AG09319 (cell line): Measurements from ENCODE around the gene MAP7D3.
"Not testable (repeated sequence)": the region's sequence is repeated elsewhere in the genome, so short reads cannot be mapped to it uniquely, and the experiment has no call there.

Experiments used
- DNase-seq: peaks from one replicate; pipeline ENCODE4 v3.0.0-alpha.2; 2010; ENCODE audit warnings: low read depth; ENCODE audit errors: extremely low read depth
- TF ChIP-seq, protein P1 (sequence below): IDR thresholded peaks from 2 replicates; pipeline ENCODE4 v1.5.1; 2011; ENCODE audit warnings: low read depth, mild to moderate bottlenecking, inconsistent platforms, low read length, moderate library complexity

MAP7D3 gene, protein sequence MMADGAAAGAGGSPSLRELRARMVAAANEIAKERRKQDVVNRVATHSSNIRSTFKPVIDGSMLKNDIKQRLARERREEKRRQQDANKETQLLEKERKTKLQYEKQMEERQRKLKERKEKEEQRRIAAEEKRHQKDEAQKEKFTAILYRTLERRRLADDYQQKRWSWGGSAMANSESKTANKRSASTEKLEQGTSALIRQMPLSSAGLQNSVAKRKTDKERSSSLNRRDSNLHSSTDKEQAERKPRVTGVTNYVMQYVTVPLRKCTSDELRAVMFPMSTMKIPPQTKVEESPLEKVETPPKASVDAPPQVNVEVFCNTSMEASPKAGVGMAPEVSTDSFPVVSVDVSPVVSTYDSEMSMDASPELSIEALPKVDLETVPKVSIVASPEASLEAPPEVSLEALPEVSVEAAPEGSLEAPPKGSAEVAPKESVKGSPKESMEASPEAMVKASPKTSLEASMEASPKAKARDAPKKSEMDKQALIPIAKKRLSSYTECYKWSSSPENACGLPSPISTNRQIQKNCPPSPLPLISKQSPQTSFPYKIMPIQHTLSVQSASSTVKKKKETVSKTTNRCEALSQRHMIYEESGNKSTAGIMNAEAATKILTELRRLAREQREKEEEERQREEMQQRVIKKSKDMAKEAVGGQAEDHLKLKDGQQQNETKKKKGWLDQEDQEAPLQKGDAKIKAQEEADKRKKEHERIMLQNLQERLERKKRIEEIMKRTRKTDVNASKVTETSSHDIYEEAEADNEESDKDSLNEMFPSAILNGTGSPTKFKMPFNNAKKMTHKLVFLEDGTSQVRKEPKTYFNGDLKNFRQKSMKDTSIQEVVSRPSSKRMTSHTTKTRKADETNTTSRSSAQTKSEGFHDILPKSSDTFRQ

DNA sequence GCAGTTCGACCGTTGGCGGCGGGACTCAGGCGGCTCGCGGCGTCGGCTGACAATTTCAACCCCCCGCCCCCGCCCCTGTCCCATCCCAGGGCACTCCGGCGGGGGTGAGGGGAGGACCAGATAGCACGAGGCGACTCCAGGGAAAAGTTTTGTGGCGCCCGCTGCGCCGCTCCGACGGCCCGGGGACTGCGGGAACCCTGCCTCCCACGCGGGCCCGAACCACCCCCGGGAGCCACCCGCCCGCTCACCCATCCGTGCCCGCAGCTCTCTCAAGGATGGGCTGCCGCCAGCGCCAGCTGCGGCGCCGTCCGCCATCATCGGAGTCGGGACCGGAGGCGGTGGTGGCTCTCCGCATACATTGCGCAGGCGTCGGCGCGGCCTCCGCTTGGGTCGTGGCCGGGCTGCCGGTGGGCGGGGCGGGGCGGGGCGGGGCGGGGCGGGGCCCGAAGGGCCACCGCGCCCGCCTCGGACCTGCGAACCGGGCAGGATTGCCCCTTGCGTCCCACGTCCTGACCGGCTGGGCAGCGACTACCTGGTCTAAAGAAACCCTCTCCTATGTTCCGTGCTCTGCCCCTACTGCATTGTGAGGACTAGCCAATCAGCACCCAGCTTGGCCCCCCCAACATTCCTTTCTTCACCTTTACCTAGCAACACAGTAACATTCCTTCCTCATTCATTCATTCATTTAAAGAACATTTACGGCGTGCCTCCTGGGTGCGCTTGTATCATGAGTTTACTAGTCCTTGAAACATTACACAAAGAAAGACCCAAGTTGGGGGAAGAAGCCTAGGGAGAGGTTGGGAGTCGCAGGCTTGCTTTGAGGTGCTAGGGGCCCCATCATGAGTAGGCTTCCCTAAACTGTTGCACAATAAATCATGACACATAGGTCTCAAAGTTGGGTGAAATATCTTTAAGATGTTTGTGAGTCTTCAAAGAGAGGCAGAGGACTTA is at the start of gene MAP7D3:
TSS of gene MAP7D3 (minus strand) at position 360 of the 951 bp plus-strand sequence. CDS start at position 318, 42 bp downstream.
- DNase-seq: no peak

DNA sequence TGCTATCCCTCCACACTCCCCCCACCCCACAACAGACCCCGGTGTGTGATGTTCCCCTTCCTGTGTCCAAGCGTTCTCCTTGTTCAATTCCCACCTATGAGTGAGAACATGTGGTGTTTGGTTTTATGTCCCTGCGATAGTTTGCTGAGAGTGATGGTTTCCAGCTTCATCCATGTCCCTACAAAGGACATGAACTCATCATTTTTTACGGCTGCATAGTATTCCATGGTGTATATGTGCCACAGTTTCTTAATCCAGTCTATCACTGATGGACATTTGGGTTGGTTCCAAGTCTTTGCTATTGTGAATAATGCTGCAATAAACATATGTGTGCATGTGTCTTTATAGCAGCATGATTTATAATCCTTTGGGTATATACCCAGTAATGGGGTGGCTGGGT is 49.5 kb upstream of the MAP7D3 start, which contains the start of gene ADGRG4:
TSS of gene ADGRG4 (plus strand) at position 243 of the 400 bp plus-strand sequence. CDS start 7,815 bp downstream, outside the sequence.
- DNase-seq: not testable (repeated sequence)

More for the DNA sequence above, at the start of gene MAP7D3:
- TF ChIP-seq, protein P1, sequence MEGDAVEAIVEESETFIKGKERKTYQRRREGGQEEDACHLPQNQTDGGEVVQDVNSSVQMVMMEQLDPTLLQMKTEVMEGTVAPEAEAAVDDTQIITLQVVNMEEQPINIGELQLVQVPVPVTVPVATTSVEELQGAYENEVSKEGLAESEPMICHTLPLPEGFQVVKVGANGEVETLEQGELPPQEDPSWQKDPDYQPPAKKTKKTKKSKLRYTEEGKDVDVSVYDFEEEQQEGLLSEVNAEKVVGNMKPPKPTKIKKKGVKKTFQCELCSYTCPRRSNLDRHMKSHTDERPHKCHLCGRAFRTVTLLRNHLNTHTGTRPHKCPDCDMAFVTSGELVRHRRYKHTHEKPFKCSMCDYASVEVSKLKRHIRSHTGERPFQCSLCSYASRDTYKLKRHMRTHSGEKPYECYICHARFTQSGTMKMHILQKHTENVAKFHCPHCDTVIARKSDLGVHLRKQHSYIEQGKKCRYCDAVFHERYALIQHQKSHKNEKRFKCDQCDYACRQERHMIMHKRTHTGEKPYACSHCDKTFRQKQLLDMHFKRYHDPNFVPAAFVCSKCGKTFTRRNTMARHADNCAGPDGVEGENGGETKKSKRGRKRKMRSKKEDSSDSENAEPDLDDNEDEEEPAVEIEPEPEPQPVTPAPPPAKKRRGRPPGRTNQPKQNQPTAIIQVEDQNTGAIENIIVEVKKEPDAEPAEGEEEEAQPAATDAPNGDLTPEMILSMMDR: no peak

DNA sequence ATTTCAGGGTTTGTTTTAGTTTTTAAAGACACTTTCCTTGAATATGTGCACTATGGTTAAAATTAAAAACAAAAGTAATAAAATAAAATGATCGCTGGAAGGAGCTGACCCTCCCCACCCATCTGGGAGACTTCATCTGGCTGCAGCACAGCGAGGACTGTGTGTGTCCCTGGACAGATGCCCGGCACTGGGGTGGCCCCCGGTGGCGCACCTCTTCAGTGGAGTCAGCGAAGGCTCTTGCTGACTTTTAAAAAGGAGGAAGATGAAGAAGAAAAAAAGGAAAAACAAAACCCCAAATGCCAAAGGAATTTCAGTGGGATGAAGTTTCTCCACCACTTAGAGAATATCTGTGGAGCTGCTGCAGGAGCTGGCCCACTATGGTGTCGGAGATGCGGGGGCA is 44.2 kb upstream of the MAP7D3 start:
- TF ChIP-seq, protein P1: no peak
- DNase-seq: no peak

DNA sequence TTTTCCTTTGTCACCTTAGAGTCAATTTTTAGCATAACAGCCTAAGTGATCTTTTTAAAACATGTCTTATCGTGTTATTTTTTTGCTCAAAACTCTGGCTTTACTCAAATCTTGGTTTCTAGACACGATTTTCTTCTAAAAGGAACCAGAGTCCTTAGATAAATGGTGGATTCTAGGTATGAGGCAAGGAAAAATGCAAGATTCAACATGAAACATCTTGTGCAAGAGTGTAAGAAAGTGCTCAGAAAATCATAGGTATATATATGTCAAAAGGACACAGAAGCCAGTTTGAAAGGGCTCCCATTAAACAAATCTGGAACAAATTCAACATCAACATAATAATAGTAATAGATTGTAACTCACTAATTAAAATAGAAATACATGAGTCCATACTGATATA is 41.5 kb upstream of the MAP7D3 start:
- TF ChIP-seq, protein P1: no peak
- DNase-seq: no peak

DNA sequence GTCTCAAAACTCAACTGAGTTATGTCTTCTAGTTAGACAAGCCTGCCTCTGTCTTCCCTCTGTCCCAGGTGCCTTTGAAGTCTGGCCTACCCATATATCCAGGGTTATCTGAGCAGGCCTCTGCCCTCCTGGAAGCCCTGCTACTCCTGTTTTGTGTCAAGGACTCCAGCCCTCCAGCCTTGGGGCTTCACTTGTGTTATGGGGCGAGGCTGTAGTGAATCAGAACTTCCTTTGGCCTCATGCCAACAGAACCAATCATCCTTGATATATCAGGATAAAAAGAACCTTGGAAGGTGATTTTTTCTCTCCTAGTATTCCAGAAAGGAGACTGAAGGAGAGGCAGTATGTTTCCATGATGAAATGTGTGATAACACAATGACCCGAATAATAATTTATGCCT is 40.6 kb upstream of the MAP7D3 start:
- TF ChIP-seq, protein P1: no peak
- DNase-seq: no peak

DNA sequence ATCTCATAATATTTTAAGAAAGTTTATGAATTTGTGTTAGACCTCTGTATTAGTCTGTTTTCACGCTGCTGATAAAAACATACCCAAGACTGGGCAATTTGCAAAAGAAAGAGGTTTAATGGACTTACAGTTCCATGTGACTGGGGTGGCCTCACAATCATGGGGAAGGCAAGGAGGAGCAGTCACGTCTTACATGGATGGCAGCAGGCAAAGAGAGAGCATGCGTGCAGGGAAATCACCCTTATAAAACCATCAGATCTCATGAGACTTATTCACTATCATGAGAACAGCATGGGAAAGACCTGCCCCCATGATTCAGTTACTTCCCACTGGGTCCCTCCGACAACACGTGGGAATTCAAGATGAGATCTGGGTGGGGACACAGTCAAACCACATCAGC is 35.2 kb upstream of the MAP7D3 start:
- DNase-seq: not testable (repeated sequence)

DNA sequence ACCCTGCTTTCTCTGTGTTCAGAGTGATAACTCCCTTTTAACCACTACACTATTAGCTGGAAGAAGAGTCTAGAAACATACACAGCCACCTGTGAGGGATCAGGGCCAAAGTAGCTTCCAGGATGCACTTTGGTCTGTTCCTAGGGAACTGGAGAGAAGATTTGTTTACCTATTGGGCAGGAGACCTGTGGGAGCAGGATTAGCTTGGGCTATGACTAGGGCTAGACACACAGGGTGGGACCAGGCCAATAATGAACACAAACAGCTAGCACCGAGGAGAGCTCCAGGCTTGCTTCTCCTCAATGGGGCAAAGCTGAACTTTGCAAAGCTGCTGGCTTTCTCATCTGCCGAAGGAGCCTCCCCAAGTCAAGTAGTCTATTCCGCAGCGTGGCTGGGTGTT is 24.4 kb upstream of the MAP7D3 start:
- no peak for DNase-seq

More for the DNA sequence above, 24.4 kb upstream of the MAP7D3 start:
- TF ChIP-seq, protein P1: no peak
